Activated T-cell treated with anti-CD3 and anti-CD28 coated beads, Interleukin-2, amount 50 U/mL, for 72 hours (primary cell): ENCODE results near the gene SPOCD1. TPM values are rescaled to one million over a fixed set of nuclear protein-coding genes. Genes with fewer than 3 reads are reported as not detected.

Experiments
- ATAC-seq, 2 donors: fragments of 150-1000 bp; cut with Tn5 transposase; replicated peaks in 1 of 2; 2 replicates each; pipeline ENCODE4 v1.10.0; 2021; ENCODE audit warnings: moderate library complexity in 2 of 2, mild to moderate bottlenecking in 1 of 2
- DNase-seq, 2 donors: peaks; one replicate each; pipeline ENCODE4 v3.0.0; 2021 to 2022; ENCODE audit warnings: mixed read lengths in 1 of 2
- H3K27ac Mint-ChIP-seq: one replicate; pipeline ENCODE4 v1.8.0; 2022; ENCODE audit warnings: mild to moderate bottlenecking, moderate library complexity, mixed read lengths
- H3K27me3 Mint-ChIP-seq: one replicate; pipeline ENCODE4 v1.8.0; 2022; ENCODE audit warnings: low read depth, mixed read lengths
- H3K36me3 Mint-ChIP-seq, 2 donors: one replicate each; pipeline ENCODE4 v1.8.0; 2022; ENCODE audit warnings: mixed read lengths in 2 of 2, mild to moderate bottlenecking in 1 of 2; ENCODE audit not compliant: insufficient read depth in 2 of 2
- H3K4me1 Mint-ChIP-seq: one replicate; pipeline ENCODE4 v1.8.0; 2022; ENCODE audit warnings: low read depth, mixed read lengths
- H3K4me3 Mint-ChIP-seq, 2 donors: one replicate each; pipeline ENCODE4 v1.8.0; 2022; ENCODE audit warnings: mild to moderate bottlenecking in 2 of 2, mixed read lengths in 2 of 2, moderate library complexity in 2 of 2
- H3K9me3 Mint-ChIP-seq, 2 donors: one replicate each; pipeline ENCODE4 v1.8.0; 2022; ENCODE audit warnings: mixed read lengths in 2 of 2
- total RNA-seq, 2 donors: library from RNA; stranded (reverse); gene quantifications; one replicate each; pipeline ENCODE4 v1.2.3, GENCODE V29; 2022

Gene SPOCD1
- total RNA-seq, 2 donors from 2014 or later = 0.74 to 1.0 TPM

DNA sequence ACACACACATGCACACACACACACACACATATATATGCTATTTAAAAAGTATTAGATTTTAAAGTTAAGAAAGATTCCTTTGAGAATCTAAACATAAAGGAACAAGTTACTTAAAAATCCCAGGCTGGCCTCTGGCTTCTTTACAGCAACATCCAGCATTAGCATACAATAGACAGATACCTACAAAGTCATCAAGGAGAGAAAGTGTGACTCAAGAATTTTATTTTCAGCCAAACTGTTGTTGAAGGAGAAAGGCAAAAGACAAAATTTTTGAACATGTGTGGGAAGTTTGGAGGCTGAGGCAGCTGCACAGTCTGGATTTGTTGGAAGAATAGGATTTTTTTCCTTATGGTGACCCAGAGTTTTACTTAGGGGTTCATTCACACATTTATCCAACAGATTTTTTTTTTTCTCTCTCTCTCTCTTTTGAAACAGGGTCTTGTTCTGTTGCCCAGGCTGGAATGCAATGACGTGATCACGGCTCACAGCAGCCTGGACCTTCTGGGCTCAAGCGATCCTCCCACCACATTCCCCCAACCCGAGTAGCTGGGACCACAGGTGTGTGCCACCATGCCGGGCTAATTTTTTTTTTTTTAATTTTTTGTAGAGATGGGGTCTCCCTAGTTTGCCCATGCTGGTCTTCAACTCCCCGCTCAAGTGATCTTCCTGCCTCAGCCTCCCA, 24.0 kb upstream of the SPOCD1 start:
- ATAC-seq = no peak

GRCh38 chr1:31837451-31838158, 21.8 kb upstream of the SPOCD1 start:
- Mint-ChIP-seq H3K4me3 (no peak overlapping the region), H3K27me3 (no peaks in the 10 kb centered on the region), H3K27ac (no peak overlapping the region), H3K4me1 (peaks cover 14% of the 10 kb centered on the region), H3K9me3 (no peaks in the 10 kb centered on the region), H3K36me3 (no peaks in the 10 kb centered on the region)
- ATAC-seq = no peak
- DNase-seq = no peak

More for the DNA sequence above, 24.0 kb upstream of the SPOCD1 start:
- no peaks in the 10 kb centered on the region for H3K36me3 Mint-ChIP-seq
- DNase-seq = no peak
- H3K9me3 Mint-ChIP-seq = no peaks in the 10 kb centered on the region
- H3K4me3 Mint-ChIP-seq = no peak overlapping the region
- H3K4me1 Mint-ChIP-seq = peaks cover 21% of the 10 kb centered on the region
- no peaks in the 10 kb centered on the region for H3K27me3 Mint-ChIP-seq
- H3K27ac Mint-ChIP-seq = no peak overlapping the region

DNA sequence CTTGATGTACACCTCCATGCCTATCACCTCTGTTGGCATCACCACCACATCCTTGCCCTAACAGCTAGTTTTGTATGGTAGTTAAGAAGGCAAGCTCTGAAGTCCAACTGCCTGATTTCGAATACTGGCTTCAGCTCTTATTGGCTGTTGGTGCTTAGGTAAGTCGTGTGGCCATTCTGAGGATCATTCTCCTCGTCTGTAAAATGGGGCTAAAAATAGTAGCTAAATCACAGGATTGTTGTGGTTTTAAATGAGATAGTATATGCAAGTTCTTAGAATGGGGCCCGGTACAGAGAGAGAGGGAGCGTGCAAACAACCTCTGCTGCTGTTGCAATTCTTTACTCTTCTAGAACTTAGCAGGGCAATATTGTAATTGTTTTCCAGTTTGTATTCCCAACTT, 20.8 kb upstream of the SPOCD1 start:
- H3K9me3 Mint-ChIP-seq = no peaks in the 10 kb centered on the region
- H3K27me3 Mint-ChIP-seq = no peaks in the 10 kb centered on the region
- no peak overlapping the region for H3K4me3 Mint-ChIP-seq
- no peak overlapping the region for H3K27ac Mint-ChIP-seq
- no peak for ATAC-seq
- peaks cover 14% of the 10 kb centered on the region for H3K4me1 Mint-ChIP-seq
- no peaks in the 10 kb centered on the region for H3K36me3 Mint-ChIP-seq
- no peak for DNase-seq

DNA sequence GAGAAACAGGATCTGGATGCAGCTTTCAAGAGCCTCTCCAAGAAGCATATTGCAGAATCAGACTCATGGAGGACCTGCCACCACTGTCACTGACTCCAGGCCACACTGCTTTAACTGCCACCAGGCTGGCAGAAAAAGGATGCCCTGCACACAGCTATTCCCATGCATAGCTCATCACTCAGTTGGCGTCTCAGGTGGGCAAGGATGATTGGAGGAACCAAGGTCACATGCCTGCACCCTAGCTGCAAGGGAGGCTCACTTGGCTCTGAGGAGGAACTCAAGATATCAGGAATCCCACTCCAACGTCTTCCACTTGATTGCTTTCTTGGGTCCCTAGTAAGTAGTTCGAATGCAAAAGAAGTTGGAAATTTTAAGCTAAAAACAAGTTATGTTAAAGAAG, 19.6 kb upstream of the SPOCD1 start:
- Mint-ChIP-seq H3K27ac (no peak overlapping the region), H3K9me3 (no peaks in the 10 kb centered on the region), H3K4me3 (no peak overlapping the region), H3K27me3 (no peaks in the 10 kb centered on the region), H3K4me1 (peaks cover 14% of the 10 kb centered on the region), H3K36me3 (no peaks in the 10 kb centered on the region)
- no peak for ATAC-seq
- DNase-seq = no peak

DNA sequence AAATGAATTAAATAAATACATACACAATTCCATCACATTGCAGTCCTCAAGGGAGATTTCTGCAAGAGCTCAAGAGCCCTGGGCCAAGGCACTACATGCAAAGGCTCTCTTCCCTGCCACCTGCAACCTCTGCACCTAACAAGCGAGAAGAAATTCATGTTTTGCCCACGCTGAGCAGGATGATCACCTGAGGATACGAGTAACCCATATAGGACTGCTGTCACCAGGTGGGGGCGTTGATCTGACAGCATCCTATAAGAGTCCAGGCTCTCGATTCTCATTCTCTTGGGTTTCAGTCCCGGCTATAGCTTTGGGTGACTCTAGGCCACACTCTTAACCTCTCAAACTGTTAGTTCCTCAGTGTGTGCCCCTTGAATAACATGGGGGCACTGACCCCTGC, 18.7 kb upstream of the SPOCD1 start:
- Mint-ChIP-seq H3K9me3 (no peaks in the 10 kb centered on the region), H3K4me3 (no peak overlapping the region), H3K36me3 (no peaks in the 10 kb centered on the region), H3K27ac (no peak overlapping the region), H3K4me1 (peaks cover 14% of the 10 kb centered on the region), H3K27me3 (no peaks in the 10 kb centered on the region)
- ATAC-seq = peak; percentile 27 to 41
- no peak for DNase-seq

DNA sequence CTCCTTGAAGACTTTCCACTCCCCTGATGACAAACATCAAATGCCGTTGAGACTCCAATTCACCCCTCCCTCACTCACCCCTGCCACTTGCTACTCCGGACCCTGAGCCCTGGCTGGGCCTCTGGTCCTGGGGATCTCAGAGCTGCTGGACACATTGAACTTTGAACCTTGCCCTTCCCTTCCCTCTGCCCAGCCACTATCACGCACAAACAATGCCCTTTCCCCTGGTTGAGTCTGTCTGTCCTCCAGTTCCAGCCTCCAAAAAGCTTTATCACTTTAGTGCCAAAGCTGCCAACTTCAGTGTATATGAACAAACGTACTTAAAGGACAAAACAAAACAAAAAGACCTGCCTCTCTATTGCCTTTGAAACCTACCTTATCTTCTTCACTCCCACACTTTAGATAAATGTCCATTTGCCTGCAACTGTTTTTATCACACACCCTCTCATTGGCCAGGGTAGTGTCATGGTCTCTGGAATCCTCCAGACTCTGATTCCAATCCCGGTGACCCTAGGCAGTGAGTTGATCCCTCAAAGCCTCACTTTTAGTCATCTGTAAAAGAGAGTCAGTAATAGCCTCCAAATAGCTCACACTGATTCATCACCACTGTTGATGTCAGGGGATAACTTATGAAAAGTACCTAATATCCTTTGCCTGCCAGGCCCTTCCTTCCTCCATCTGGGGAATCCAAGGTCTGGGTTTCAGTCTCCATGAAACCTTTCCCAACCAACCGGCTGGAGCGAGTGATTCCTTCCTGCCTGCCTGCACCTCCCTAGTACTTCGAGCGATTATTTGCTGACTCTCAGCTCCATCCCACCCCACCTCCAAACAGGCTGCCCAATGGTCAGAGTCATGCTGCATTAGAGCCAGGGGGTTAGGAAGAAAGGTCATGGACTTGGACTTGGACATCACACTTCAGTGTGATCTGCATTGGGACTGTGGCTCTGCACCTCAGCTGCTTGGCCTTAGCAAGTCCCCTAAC, 15.9 kb upstream of the SPOCD1 start:
- Mint-ChIP-seq H3K4me3 (no peak overlapping the region), H3K27ac (no peak overlapping the region), H3K27me3 (no peaks in the 10 kb centered on the region), H3K9me3 (no peaks in the 10 kb centered on the region), H3K4me1 (peaks cover 27% of the 10 kb centered on the region), H3K36me3 (no peaks in the 10 kb centered on the region)
- ATAC-seq = no peak
- DNase-seq = no peak

- no peak for DNase-seq
- ATAC-seq = no peak
- H3K4me1 Mint-ChIP-seq = peaks cover 30% of the 10 kb centered on the region
- no peak overlapping the region for H3K27ac Mint-ChIP-seq
- no peaks in the 10 kb centered on the region for H3K36me3 Mint-ChIP-seq
- H3K27me3 Mint-ChIP-seq = no peaks in the 10 kb centered on the region
- no peaks in the 10 kb centered on the region for H3K9me3 Mint-ChIP-seq
- no peak overlapping the region for H3K4me3 Mint-ChIP-seq
Measured at GRCh38 chr1:31830511-31830910, 14.7 kb upstream of the SPOCD1 start.

DNA sequence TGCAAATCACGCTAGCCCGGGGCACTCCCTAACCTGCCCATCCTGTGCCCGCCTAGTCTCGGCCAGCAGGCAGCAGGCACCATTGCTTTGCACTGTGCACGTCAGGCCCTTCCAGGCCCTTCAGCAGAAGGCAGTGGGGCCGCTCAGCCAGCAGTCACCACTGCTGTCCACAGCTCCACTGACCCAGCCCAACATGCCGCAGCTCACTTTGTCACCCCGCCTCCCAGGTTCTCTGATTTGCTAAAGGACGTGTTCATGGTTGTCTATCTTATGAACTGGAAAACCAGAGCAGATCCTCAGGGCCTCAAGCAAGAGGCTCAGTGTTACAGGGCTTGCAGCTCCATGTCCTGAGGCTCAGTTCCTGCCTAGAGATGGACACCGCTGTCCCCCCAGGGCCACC, 14.2 kb upstream of the SPOCD1 start:
- Mint-ChIP-seq H3K36me3 (no peaks in the 10 kb centered on the region), H3K4me1 (peaks cover 30% of the 10 kb centered on the region), H3K4me3 (no peak overlapping the region), H3K27ac (no peak overlapping the region), H3K9me3 (no peaks in the 10 kb centered on the region), H3K27me3 (no peaks in the 10 kb centered on the region)
- ATAC-seq (no peak), DNase-seq (no peak)

DNA sequence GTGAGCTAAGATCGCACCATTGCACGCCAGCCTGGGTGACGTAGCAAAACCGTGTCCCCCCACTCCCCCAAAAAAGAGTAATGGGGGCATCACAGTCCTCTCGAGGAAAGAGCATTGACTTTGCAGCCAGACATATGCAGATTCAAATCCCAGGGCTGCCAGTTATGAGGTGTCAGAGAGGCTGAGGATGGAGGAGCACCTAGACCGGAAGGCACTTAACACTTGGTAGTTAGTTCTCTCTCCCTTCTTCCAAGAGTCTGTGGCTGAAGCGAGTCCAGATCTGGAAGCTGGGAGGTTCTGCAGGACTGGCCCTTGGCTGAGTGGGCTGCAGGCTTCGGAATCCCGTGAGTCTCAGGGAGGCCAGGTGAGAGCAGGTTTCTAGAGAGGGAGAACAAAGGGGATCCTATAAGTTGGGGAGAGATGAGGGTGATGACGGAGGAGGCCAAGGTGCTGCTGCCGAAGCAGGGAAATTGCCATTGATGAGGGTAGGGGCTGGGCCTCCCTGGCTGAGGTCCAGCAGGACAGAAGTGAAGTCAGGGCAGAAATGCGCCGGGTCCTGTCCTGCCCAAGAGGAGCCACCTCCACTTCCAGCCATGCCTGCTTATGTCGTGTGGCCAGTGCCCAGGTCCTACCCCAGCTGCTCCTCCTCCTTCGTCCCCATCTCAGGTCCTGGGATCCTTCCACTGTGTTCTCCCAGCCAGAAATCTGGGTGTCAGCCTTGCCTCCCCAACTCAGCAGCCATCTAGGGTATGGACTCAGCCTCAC, 13.3 kb upstream of the SPOCD1 start:
- Mint-ChIP-seq H3K4me3 (no peak overlapping the region), H3K4me1 (peaks cover 30% of the 10 kb centered on the region), H3K27ac (no peak overlapping the region), H3K27me3 (no peaks in the 10 kb centered on the region), H3K9me3 (no peaks in the 10 kb centered on the region), H3K36me3 (no peaks in the 10 kb centered on the region)
- ATAC-seq = no peak
- DNase-seq = no peak

DNA sequence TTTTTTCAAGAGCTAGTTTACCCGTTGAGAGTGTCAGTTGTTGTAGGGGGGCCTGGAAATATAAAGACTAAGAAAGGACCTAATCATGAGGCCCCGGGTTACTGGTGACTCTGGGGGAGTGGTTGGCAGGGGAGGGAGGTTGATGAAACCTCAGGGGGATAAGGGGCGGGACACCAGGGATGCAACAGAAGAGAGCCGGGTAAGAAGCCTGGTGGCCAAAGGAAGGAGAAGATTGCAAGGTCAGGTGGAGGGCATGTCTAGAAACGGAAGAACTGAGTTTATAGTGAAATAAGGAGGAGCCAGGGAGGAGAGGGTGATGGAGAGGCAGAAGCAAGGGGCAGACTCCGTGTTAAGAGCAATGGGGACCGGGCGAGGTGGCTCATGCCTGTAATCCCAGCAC, 12.5 kb upstream of the SPOCD1 start:
- peak overlapping the region; percentile 51 to 80 for H3K4me3 Mint-ChIP-seq
- H3K9me3 Mint-ChIP-seq = no peaks in the 10 kb centered on the region
- DNase-seq (no peak), ATAC-seq (no peak)
- no peaks in the 10 kb centered on the region for H3K36me3 Mint-ChIP-seq
- H3K4me1 Mint-ChIP-seq = peaks cover 30% of the 10 kb centered on the region
- H3K27ac Mint-ChIP-seq = peak overlapping the region; percentile 77
- H3K27me3 Mint-ChIP-seq = no peaks in the 10 kb centered on the region

DNA sequence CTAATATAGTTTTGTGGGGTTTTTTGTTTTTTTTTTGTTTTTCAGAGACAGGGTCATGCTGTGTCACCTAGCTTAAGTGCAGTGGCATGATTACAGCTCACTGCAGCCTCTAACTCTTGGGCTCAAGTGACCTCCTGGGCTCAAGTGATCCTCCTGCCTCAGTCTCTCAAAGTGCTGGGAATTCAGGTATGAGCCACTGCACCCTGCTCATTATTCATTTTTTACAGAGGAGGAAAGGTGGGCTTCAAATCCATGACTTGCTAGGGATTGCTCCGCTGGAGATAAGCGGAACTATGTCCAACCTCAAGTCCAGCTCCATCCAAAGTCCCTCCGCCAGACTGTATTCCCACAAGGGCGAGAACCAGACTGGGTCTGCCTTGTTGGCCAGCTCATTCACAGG, 8.0 kb upstream of the SPOCD1 start:
- Mint-ChIP-seq H3K4me3 (no peak overlapping the region), H3K4me1 (peaks cover 28% of the 10 kb centered on the region), H3K27ac (no peak overlapping the region), H3K36me3 (no peaks in the 10 kb centered on the region), H3K27me3 (no peaks in the 10 kb centered on the region), H3K9me3 (no peaks in the 10 kb centered on the region)
- no peak for DNase-seq
- ATAC-seq = no peak

GRCh38 chr1:31822766-31823165, 6.9 kb upstream of the SPOCD1 start:
- Mint-ChIP-seq H3K4me3 (no peak overlapping the region), H3K9me3 (no peaks in the 10 kb centered on the region), H3K4me1 (peaks cover 18% of the 10 kb centered on the region), H3K27me3 (no peaks in the 10 kb centered on the region), H3K36me3 (no peaks in the 10 kb centered on the region), H3K27ac (no peak overlapping the region)
- ATAC-seq (no peak), DNase-seq (no peak)
